Renal cortex interstitium (tissue), 11 donors: ENCODE data around the gene OSM. TPM values are rescaled to one million over a fixed set of nuclear protein-coding genes. Genes with fewer than 3 reads are reported as not detected.

ENCODE experiments used
- DNase-seq, 11 donors: peaks; one replicate each; pipeline ENCODE4 v3.0.0-alpha.2; 2013; ENCODE audit warnings: low read depth in 9 of 11, low spot score in 4 of 11; ENCODE audit errors: extremely low read depth in 1 of 11
- polyA plus RNA-seq, 3 donors: library from polyadenylated mRNA; unstranded; fragments of 120-200 nt; gene quantifications; one replicate each; pipeline ENCODE4 v1.2.1, GENCODE V29; 2013; ENCODE audit not compliant: insufficient read length in 3 of 3

Gene OSM
- polyA plus RNA-seq, 3 donors: 0.10 to 0.45 (median 0.37) TPM

- peak in 6 of 11 donors; percentile 63 to 74 (median 68) for DNase-seq
Measured at GRCh38 chr22:30287648-30288418, 21.2 kb upstream of the OSM start.

GRCh38 chr22:30286813-30287647 lies 20.4 kb upstream of the OSM start:
- DNase-seq: no peak

- no peak for DNase-seq
Measured at GRCh38 chr22:30286331-30286730, 19.7 kb upstream of the OSM start.

GRCh38 chr22:30285846-30286200 lies 19.2 kb upstream of the OSM start:
- no peak for DNase-seq

- no peak for DNase-seq
Measured at GRCh38 chr22:30285176-30285845, 18.7 kb upstream of the OSM start.

- no peak for DNase-seq
Measured at GRCh38 chr22:30284666-30285065, 18.0 kb upstream of the OSM start.

GRCh38 chr22:30284172-30284571 lies 17.5 kb upstream of the OSM start:
- DNase-seq: no peak

- no peak for DNase-seq
Measured at GRCh38 chr22:30283342-30283741, 16.7 kb upstream of the OSM start.

GRCh38 chr22:30282616-30283046 lies 16.0 kb upstream of the OSM start:
- DNase-seq: no peak

- DNase-seq: no peak
Measured at GRCh38 chr22:30280505-30280904, 13.9 kb upstream of the OSM start.

- no peak for DNase-seq
Measured at GRCh38 chr22:30279932-30280331, 13.3 kb upstream of the OSM start.

- no peak for DNase-seq
Measured at GRCh38 chr22:30279046-30279788, 12.6 kb upstream of the OSM start.

- no peak for DNase-seq
Measured at GRCh38 chr22:30277547-30278344, 11.1 kb upstream of the OSM start.

- no peak for DNase-seq
Measured at GRCh38 chr22:30276039-30276438, 9.4 kb upstream of the OSM start.

- DNase-seq: no peak
Measured at GRCh38 chr22:30275625-30276024, 9.0 kb upstream of the OSM start.

GRCh38 chr22:30274437-30274812 lies 7.8 kb upstream of the OSM start:
- DNase-seq: no peak

GRCh38 chr22:30273711-30274436 lies 7.2 kb upstream of the OSM start:
- DNase-seq: no peak
